Stimulated activated CD4-positive, alpha-beta T cell treated with anti-CD3 and anti-CD28 coated beads, TNF-alpha, amount 100 ng/mL, for 1 hour (primary cell): ENCODE measurements around the gene TANK.
A peak's percentile ranks its signal among the peaks of the same experiment; 100 is the strongest.
"Not testable (repeated sequence)": the region's sequence is repeated elsewhere in the genome, so short reads cannot be mapped to it uniquely, and the experiment has no call there.

Experiments
- DNase-seq, 3 donors: peaks; one replicate each; pipeline ENCODE4 v3.0.0-alpha.2; 2020; ENCODE audit warnings: low read depth in 3 of 3, low spot score in 1 of 3

Gene TANK

GRCh38 chr2:161160226-161161073, at the start of gene TANK:
Gene TANK, plus strand, starts transcription at chr2:161160428. Its CDS starts 19,235 bp downstream, at chr2:161179663.
- DNase-seq, result peak; percentile 67 to 74 (median 73)

DNA sequence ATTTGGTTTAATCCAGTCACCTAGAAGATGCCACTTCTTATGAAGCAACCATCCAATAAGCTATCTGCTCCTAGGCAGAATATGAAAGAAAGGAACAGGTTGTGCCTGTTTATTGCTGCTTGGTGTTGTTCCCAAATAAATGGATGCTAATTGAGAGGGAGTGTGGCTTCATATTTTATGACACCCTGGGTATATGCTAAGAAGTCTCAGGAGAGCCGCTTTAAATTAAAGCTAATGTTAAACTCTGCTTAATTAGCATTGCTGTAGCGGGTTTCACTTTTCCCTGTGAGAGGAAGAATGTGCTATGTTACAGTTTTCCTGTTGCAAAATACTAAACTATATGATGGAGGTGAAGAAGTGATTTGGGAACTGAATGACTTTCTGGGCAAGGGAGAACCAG, 48.7 kb upstream of the TANK start:
- no peak for DNase-seq

- no peak for DNase-seq
Measured at GRCh38 chr2:161112908-161113307, 47.3 kb upstream of the TANK start.

- DNase-seq, result no peak
Measured at GRCh38 chr2:161113693-161114575, 46.3 kb upstream of the TANK start.

DNA sequence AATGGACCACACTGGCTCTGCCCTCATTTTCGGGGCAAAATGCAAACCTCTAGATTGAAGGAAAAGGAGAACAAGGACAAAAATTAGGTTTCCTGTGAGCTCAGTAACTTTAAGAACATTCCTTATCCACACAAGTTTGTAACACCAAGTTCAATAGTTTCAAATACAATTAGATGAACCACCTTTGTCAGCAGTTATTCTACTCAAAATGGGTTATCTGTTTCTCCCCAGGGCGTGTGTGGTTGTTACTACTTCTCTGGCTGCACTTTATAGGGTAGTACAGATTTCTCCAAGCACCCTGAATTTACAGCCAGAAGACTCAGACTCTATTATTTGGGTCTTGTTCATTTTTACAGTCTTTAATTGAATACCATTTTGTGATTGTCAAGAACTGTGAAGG, 45.0 kb upstream of the TANK start:
- no peak for DNase-seq

- DNase-seq, result no peak
Measured at GRCh38 chr2:161115605-161116380, 44.4 kb upstream of the TANK start.

DNA sequence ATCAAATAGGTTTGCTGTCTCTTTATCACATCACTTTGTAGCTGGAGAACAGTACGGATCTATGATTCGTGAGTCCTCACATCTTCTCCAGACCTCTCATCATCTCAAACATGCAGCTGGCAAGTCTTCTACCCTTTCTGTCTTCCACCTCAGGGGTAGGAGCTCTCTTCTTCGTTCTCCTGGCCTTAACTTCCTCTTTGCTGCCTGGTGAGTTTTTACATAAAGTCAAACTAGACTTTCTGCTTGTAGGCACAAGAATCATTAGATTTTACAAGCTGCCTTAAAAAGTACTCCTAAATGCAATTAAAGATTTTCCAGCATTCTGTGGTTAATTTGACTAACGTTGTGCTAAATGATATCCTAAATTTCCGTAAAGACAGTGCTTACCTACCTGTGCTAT, 43.7 kb upstream of the TANK start:
- DNase-seq, result no peak

GRCh38 chr2:161117506-161117905, 42.7 kb upstream of the TANK start:
- no peak for DNase-seq

DNA sequence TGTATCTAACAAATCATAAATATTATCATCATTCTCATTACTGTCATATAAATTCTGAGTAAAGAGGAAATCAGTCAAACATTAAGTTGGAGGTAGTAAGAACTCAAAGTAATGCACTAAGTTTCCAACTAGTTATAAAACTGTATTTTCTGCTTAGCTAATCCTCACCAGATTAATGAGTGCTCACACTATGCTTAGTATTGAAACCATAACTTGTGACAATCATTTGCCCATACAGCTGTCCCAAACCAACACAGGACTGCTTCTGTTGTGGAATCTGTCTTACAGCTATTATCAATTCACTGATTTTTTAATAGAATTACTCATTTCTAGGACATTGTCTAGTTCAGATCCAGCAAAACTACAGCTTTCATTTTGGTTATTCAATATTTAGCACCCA, 41.5 kb upstream of the TANK start:
- no peak for DNase-seq

GRCh38 chr2:161119483-161119882, 40.7 kb upstream of the TANK start:
- no peak for DNase-seq

DNA sequence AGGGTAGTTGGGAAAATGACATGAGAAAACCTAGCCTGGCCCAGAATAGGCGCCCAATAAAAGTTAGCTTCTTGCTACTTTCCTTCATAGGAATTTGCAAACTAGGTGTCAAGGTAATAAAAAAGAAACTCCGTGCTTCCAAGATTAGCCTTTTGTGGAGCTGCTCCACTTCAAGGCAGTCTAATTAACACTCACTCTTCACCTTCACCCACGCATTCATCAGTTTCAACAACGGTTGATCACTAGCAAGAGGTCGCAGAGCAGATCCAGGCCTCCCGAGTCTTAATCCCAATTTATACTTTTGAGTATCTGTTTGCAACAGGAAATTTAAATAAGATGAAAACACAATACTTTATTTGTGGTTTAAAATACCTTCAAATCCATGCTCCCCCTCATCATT, 39.5 kb upstream of the TANK start:
- DNase-seq, result no peak

DNA sequence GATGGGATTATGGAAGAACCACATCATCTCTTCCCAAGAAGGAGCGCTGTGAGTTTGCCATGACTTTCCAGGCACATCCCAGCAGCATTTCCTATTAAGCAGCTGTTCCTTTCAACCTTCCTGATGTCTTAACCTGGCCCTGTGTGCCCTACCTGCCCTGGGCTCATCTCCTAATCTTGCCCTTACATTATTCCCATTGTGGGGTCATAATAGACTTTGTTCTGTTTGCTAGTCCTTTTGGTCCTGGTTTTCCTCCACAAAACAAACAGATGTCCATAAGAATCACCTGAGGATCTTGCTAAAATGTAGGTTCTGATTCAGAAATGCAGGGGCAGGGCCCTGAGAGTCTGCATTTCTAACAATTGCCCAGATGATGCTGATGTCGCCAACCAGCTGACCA, 38.6 kb upstream of the TANK start:
- DNase-seq, result no peak

GRCh38 chr2:161122772-161123530, 37.3 kb upstream of the TANK start:
- DNase-seq, result no peak

GRCh38 chr2:161123531-161124030, 36.6 kb upstream of the TANK start:
- DNase-seq, result no peak

GRCh38 chr2:161124201-161124600, 36.0 kb upstream of the TANK start:
- no peak for DNase-seq

- DNase-seq, result no peak
Measured at GRCh38 chr2:161128885-161129284, 31.3 kb upstream of the TANK start.

- no peak for DNase-seq
Measured at GRCh38 chr2:161130354-161130753, 29.9 kb upstream of the TANK start.

DNA sequence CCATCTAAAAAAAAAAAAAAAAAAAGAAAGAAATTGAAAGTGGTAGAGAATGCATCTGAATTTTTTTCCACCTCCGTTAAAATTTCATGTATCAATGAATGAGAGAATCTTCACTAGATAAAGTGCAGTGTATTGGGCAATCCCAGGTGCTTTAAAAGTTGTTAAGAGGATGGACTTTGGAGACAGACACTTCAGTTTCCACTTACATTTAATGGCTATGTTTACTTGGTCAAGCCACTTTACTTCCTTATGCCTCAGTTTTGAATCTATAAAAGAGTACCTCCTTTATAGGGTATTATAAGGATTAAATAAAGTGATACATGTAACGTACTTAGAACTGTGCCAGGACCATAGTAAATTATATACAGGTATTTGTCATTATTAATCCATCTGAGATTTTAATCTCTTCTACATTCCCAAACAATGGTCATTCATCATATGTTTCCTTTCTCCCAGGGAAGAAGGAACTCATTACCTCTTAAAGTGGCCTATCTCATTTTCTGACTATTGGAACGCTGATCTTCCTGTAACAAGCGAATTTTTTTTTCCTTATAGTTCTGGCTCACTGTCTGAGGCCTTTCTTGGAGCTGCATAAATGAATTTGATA, 29.1 kb upstream of the TANK start:
- no peak for DNase-seq

DNA sequence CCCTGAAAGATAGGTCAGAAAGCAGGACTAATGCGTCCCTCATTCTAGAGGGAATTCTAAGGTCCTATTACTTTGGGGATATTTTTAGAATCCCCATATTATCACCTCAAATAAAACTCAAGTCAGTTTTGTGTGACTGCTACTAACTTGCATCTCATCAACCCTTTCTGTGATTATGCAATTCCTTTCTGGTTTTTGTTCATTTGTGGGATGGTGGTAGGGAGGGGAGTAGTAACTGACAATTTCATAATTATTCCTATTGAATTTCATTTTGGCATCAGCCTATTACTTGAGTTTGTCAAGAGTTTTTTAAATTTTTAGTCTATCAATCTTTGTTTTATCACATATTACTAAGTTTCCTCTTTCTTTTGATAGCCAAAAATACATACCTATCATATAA, 28.4 kb upstream of the TANK start:
- no peak for DNase-seq

- not testable (repeated sequence) for DNase-seq
Measured at GRCh38 chr2:161132384-161132783, 27.8 kb upstream of the TANK start.
